DOHH2 (cell line): ENCODE data around the gene PRCD.

ENCODE experiments used
- CTCF ChIP-seq: fragments of 200-600 bp; sonication (generic); IDR thresholded peaks from one replicate; pipeline ENCODE4 v1.5.1; 2014; ENCODE audit warnings: antibody characterized with exemption, mild to moderate bottlenecking, low read depth, low read length; ENCODE audit not compliant: poor library complexity, severe bottlenecking
- EZH2phosphoT487 ChIP-seq: fragments of 200-600 bp; sonication (generic); IDR thresholded peaks from 2 replicates; pipeline ENCODE4 v1.6.1; 2017; ENCODE audit warnings: borderline replicate concordance, mild to moderate bottlenecking, antibody characterized with exemption, low read length, moderate library complexity, mixed read lengths

- TF ChIP-seq CTCF, result no peak
- no peak for TF ChIP-seq EZH2phosphoT487
Observed at GRCh38 chr17:76500074-76500746, 39.6 kb upstream of the PRCD start.
